Liver (tissue), 9 donors: ENCODE measurements around the gene NAGPA. TPM values are rescaled to one million over a fixed set of nuclear protein-coding genes. Genes with fewer than 3 reads are reported as not detected.

Source experiments
- DNase-seq: peaks from one replicate; pipeline ENCODE4 v3.0.0-alpha.2; 2017; ENCODE audit warnings: low spot score
- H3K27ac ChIP-seq, 2 donors: one replicate each; pipeline ENCODE4 v1.7.0; 2013; ENCODE audit warnings: inconsistent platforms in 2 of 2, low read length in 2 of 2, control low read depth in 1 of 2, low read depth in 1 of 2, mild to moderate bottlenecking in 1 of 2
- H3K27me3 ChIP-seq, 4 donors: one replicate each; pipeline versions ENCODE4 v1.6.1 to v1.7.0; 2013; ENCODE audit warnings: low read length in 3 of 4, inconsistent platforms in 1 of 4, mild to moderate bottlenecking in 1 of 4, moderate library complexity in 1 of 4; ENCODE audit not compliant: control insufficient read depth in 4 of 4, insufficient read depth in 4 of 4
- H3K36me3 ChIP-seq, 4 donors: one replicate each; pipeline versions ENCODE4 v1.6.1 to v1.7.0; 2013; ENCODE audit warnings: low read length in 3 of 4, mild to moderate bottlenecking in 3 of 4, low read depth in 1 of 4, moderate library complexity in 1 of 4; ENCODE audit not compliant: control insufficient read depth in 4 of 4, insufficient read depth in 3 of 4
- H3K4me1 ChIP-seq, 4 donors: one replicate each; pipeline versions ENCODE4 v1.6.1 to v1.7.0; 2013; ENCODE audit warnings: low read length in 3 of 4, mild to moderate bottlenecking in 3 of 4, moderate library complexity in 1 of 4; ENCODE audit not compliant: control insufficient read depth in 4 of 4, insufficient read depth in 4 of 4
- H3K4me3 ChIP-seq, 3 donors: one replicate each; pipeline versions ENCODE4 v1.6.1 to v1.7.0; 2013; ENCODE audit warnings: low read length in 3 of 3, control low read depth in 1 of 3, low read depth in 1 of 3, mild to moderate bottlenecking in 1 of 3
- H3K9ac ChIP-seq, 2 donors: one replicate each; pipeline ENCODE4 v1.7.0; 2013; ENCODE audit warnings: low read length in 2 of 2, mild to moderate bottlenecking in 2 of 2, moderate library complexity in 2 of 2, control low read depth in 1 of 2, low read depth in 1 of 2
- H3K9me3 ChIP-seq, 4 donors: one replicate each; pipeline versions ENCODE4 v1.6.1 to v1.7.0; 2013; ENCODE audit warnings: low read length in 3 of 4; ENCODE audit not compliant: control insufficient read depth in 4 of 4
- EGR1 ChIP-seq, 2 donors: IDR thresholded peaks; 2 replicates each; pipeline ENCODE4 v1.6.1; 2016 to 2018; ENCODE audit warnings: antibody characterized with exemption in 2 of 2, low read depth in 2 of 2
- FOXA1 ChIP-seq: IDR thresholded peaks from 2 replicates; pipeline ENCODE4 v1.6.1; 2016; ENCODE audit warnings: antibody characterized with exemption
- FOXA2 ChIP-seq: IDR thresholded peaks from 2 replicates; pipeline ENCODE4 v1.6.1; 2016; ENCODE audit warnings: antibody characterized with exemption
- GABPA ChIP-seq, 2 donors: IDR thresholded peaks in 1 of 2; conservative IDR thresholded peaks in 1 of 2; 2 replicates each; pipeline ENCODE4 v1.6.1; 2016; ENCODE audit warnings: antibody characterized with exemption in 2 of 2, mild to moderate bottlenecking in 1 of 2, moderate library complexity in 1 of 2
- HNF4A ChIP-seq, 2 donors: conservative IDR thresholded peaks; 2 replicates each; pipeline ENCODE4 v1.6.1; 2016; ENCODE audit warnings: antibody characterized with exemption in 2 of 2, mild to moderate bottlenecking in 2 of 2
- HNF4G ChIP-seq: IDR thresholded peaks from 2 replicates; pipeline ENCODE4 v1.6.1; 2016; ENCODE audit warnings: antibody characterized with exemption
- JUND ChIP-seq, 2 donors: IDR thresholded peaks; 2 replicates each; pipeline ENCODE4 v1.6.1; 2016; ENCODE audit warnings: antibody characterized with exemption in 2 of 2
- NR2F2 ChIP-seq: IDR thresholded peaks from 2 replicates; pipeline ENCODE4 v1.6.1; 2016; ENCODE audit warnings: antibody characterized with exemption
- RAD21 ChIP-seq, 2 donors: IDR thresholded peaks; 2 replicates each; pipeline ENCODE4 v1.6.1; 2016; ENCODE audit warnings: antibody characterized with exemption in 2 of 2, mild to moderate bottlenecking in 2 of 2
- RXRA ChIP-seq, 2 donors: IDR thresholded peaks; 2 replicates each; pipeline ENCODE4 v1.6.1; 2017 to 2018; ENCODE audit warnings: antibody characterized with exemption in 2 of 2, mild to moderate bottlenecking in 1 of 2
- SP1 ChIP-seq: IDR thresholded peaks from 2 replicates; pipeline ENCODE4 v1.6.1; 2018; ENCODE audit warnings: antibody characterized with exemption, mild to moderate bottlenecking
- TAF1 ChIP-seq: conservative IDR thresholded peaks from 2 replicates; pipeline ENCODE4 v1.6.1; 2016; ENCODE audit warnings: antibody characterized with exemption, mild to moderate bottlenecking
- YY1 ChIP-seq: IDR thresholded peaks from 2 replicates; pipeline ENCODE4 v1.6.1; 2016; ENCODE audit warnings: antibody characterized with exemption, mild to moderate bottlenecking
- WGBS: extraction: QIAGEN DNeasy Blood & Tissue Kit; methylation state at CpG from one replicate; pipeline ENCODE4 v1.1.7; 2013; 5-methylcytosine and 5-hydroxymethylcytosine counted together
- polyA plus RNA-seq, 2 donors: library from polyadenylated mRNA; stranded (reverse) in 1 of 2; unstranded in 1 of 2; fragments of 200-250 nt in 1 of 2; fragments of >200 nt in 1 of 2; fragmentation: Nextera tagmentation in 1 of 2; extraction: Ambion mirVana in 1 of 2; gene quantifications; one replicate each; pipeline versions ENCODE4 v1.2.1 to v1.2.3, GENCODE V29; 2013 to 2015
- total RNA-seq, 2 donors: library from RNA; depleted of rRNA; stranded (reverse); fragments of >200 nt; gene quantifications; one replicate each; pipeline ENCODE4 v1.2.3, GENCODE V29; 2014
- TF ChIP-seq, protein P1 (sequence below): IDR thresholded peaks from 2 replicates; pipeline ENCODE4 v1.6.1; 2016; ENCODE audit warnings: antibody characterized with exemption
- TF ChIP-seq, protein P2 (sequence below): IDR thresholded peaks from 2 replicates; pipeline ENCODE4 v1.6.1; 2016; ENCODE audit warnings: antibody characterized with exemption, mild to moderate bottlenecking
- TF ChIP-seq, protein P3 (sequence below): IDR thresholded peaks from 2 replicates; pipeline ENCODE4 v1.6.1; 2016; ENCODE audit warnings: antibody characterized with exemption
- donor health status: healthy.
- donor health status: healthy.
- donor health status: healthy.
- donor health status: healthy.
- donor health status: healthy.

NAGPA gene
- total and polyA plus RNA-seq, 4 donors = 5.4 to 13.4 (median 10.7) TPM

- H3K27me3 ChIP-seq = no peaks in the 10 kb centered on the region
- peaks cover 3 to 15% (median 13%) of the 10 kb centered on the region in 4 donors for H3K4me1 ChIP-seq
- no peak overlapping the region for H3K27ac ChIP-seq
- no peak overlapping the region for H3K4me3 ChIP-seq
- no peak for DNase-seq
- peaks cover 0 to 7% (median 3%) of the 10 kb centered on the region in 4 donors for H3K36me3 ChIP-seq
- no peaks in the 10 kb centered on the region for H3K9me3 ChIP-seq
- TF ChIP-seq FOXA1 (no peak), EGR1 (IDR thresholded peaks at IDR 0.05; ENCODE audit: low read depth in 2 of 2) (no peak), GABPA (IDR thresholded peaks at IDR 0.05 in 1 of 2, conservative IDR thresholded peaks at IDR 0.05 in 1 of 2) (no peak), RXRA (IDR thresholded peaks at IDR 0.05) (no peak), TAF1 (no peak)
- no peak overlapping the region for H3K9ac ChIP-seq
- WGBS = 92% methylated on average over 18 of the region's 18 CpGs
Observed at GRCh38 chr16:5028950-5029475, 4.7 kb downstream of the NAGPA start.

- no peak overlapping the region for H3K9ac ChIP-seq
- H3K4me1 ChIP-seq = peaks cover under 1 to 7% (median 5%) of the 10 kb centered on the region in 4 donors
- no peaks in the 10 kb centered on the region for H3K9me3 ChIP-seq
- no peak for DNase-seq
- TF ChIP-seq YY1 (no peak), HNF4G (no peak), SP1 (no peak), TAF1 (no peak), HNF4A (conservative IDR thresholded peaks at IDR 0.05) (no peak), GABPA (IDR thresholded peaks at IDR 0.05 in 1 of 2, conservative IDR thresholded peaks at IDR 0.05 in 1 of 2) (no peak), RAD21 (IDR thresholded peaks at IDR 0.05) (no peak)
- TF ChIP-seq, protein P1, sequence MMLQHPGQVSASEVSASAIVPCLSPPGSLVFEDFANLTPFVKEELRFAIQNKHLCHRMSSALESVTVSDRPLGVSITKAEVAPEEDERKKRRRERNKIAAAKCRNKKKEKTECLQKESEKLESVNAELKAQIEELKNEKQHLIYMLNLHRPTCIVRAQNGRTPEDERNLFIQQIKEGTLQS = no peak
- TF ChIP-seq, protein P2, sequence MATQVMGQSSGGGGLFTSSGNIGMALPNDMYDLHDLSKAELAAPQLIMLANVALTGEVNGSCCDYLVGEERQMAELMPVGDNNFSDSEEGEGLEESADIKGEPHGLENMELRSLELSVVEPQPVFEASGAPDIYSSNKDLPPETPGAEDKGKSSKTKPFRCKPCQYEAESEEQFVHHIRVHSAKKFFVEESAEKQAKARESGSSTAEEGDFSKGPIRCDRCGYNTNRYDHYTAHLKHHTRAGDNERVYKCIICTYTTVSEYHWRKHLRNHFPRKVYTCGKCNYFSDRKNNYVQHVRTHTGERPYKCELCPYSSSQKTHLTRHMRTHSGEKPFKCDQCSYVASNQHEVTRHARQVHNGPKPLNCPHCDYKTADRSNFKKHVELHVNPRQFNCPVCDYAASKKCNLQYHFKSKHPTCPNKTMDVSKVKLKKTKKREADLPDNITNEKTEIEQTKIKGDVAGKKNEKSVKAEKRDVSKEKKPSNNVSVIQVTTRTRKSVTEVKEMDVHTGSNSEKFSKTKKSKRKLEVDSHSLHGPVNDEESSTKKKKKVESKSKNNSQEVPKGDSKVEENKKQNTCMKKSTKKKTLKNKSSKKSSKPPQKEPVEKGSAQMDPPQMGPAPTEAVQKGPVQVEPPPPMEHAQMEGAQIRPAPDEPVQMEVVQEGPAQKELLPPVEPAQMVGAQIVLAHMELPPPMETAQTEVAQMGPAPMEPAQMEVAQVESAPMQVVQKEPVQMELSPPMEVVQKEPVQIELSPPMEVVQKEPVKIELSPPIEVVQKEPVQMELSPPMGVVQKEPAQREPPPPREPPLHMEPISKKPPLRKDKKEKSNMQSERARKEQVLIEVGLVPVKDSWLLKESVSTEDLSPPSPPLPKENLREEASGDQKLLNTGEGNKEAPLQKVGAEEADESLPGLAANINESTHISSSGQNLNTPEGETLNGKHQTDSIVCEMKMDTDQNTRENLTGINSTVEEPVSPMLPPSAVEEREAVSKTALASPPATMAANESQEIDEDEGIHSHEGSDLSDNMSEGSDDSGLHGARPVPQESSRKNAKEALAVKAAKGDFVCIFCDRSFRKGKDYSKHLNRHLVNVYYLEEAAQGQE = no peak
- H3K27ac ChIP-seq = no peak overlapping the region
- 96% methylated on average over 32 of the region's 32 CpGs for WGBS
- H3K27me3 ChIP-seq = no peaks in the 10 kb centered on the region
- H3K36me3 ChIP-seq = peaks cover 0 to 7% (median 3%) of the 10 kb centered on the region in 4 donors
- H3K4me3 ChIP-seq = no peak overlapping the region
Observed at GRCh38 chr16:5027575-5028235, 6.0 kb downstream of the NAGPA start.

- 87% methylated on average over 7 of the region's 7 CpGs for WGBS
- Histone ChIP-seq H3K4me1 (peaks cover 0 to 4% (median 3%) of the 10 kb centered on the region in 4 donors), H3K4me3 (no peak overlapping the region), H3K27me3 (no peaks in the 10 kb centered on the region), H3K27ac (no peak overlapping the region), H3K9me3 (no peaks in the 10 kb centered on the region), H3K9ac (no peak overlapping the region), H3K36me3 (peaks cover 0 to 7% (median 3%) of the 10 kb centered on the region in 4 donors)
- DNase-seq = no peak
- TF ChIP-seq EGR1 (IDR thresholded peaks at IDR 0.05; ENCODE audit: low read depth in 2 of 2) (no peak), FOXA1 (no peak), HNF4G (no peak), JUND (IDR thresholded peaks at IDR 0.05) (no peak), NR2F2 (no peak), GABPA (IDR thresholded peaks at IDR 0.05 in 1 of 2, conservative IDR thresholded peaks at IDR 0.05 in 1 of 2) (no peak), FOXA2 (no peak), HNF4A (conservative IDR thresholded peaks at IDR 0.05) (no peak), SP1 (no peak), TAF1 (no peak)
- TF ChIP-seq, protein P3, sequence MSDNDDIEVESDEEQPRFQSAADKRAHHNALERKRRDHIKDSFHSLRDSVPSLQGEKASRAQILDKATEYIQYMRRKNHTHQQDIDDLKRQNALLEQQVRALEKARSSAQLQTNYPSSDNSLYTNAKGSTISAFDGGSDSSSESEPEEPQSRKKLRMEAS = no peak
- TF ChIP-seq, protein P1 = no peak
Observed at GRCh38 chr16:5027086-5027485, 6.6 kb downstream of the NAGPA start.
